GOT3 (cell line): Measurements from ENCODE around the gene THSD7A.

Source experiments
- DNase-seq: peaks from one replicate; lab custom pipeline; 2025; ENCODE audit warnings: mixed read lengths; lab: John Stamatoyannopoulos, UW

Gene THSD7A

GRCh38 chr7:11517853-11518252 is 314.1 kb downstream of the THSD7A start:
- DNase-seq: no peak

- DNase-seq: no peak
Observed at GRCh38 chr7:11516328-11516727, 315.7 kb downstream of the THSD7A start.

- no peak for DNase-seq
Observed at GRCh38 chr7:11513460-11513859, 318.5 kb downstream of the THSD7A start.

GRCh38 chr7:11507929-11508328 is 324.1 kb downstream of the THSD7A start:
- no peak for DNase-seq

GRCh38 chr7:11506417-11506816 is 325.6 kb downstream of the THSD7A start:
- DNase-seq: no peak

- DNase-seq: no peak
Observed at GRCh38 chr7:11505471-11505985, 326.5 kb downstream of the THSD7A start.

GRCh38 chr7:11492307-11492706 is 339.7 kb downstream of the THSD7A start:
- no peak for DNase-seq

GRCh38 chr7:11491811-11492210 is 340.2 kb downstream of the THSD7A start:
- DNase-seq: no peak

- no peak for DNase-seq
Observed at GRCh38 chr7:11489280-11489679, 342.7 kb downstream of the THSD7A start.

GRCh38 chr7:11486271-11486670 is 345.7 kb downstream of the THSD7A start:
- DNase-seq: no peak

GRCh38 chr7:11485636-11486035 is 346.4 kb downstream of the THSD7A start:
- DNase-seq: no peak

GRCh38 chr7:11480143-11480542 is 351.9 kb downstream of the THSD7A start:
- DNase-seq: no peak

GRCh38 chr7:11478882-11479281 is 353.1 kb downstream of the THSD7A start:
- DNase-seq: no peak

- DNase-seq: no peak
Observed at GRCh38 chr7:11478426-11478825, 353.6 kb downstream of the THSD7A start.

- DNase-seq: no peak
Observed at GRCh38 chr7:11474902-11475585, 357.0 kb downstream of the THSD7A start.

GRCh38 chr7:11473807-11474424 is 358.1 kb downstream of the THSD7A start:
- no peak for DNase-seq

GRCh38 chr7:11473220-11473619 is 358.8 kb downstream of the THSD7A start:
- DNase-seq: no peak

GRCh38 chr7:11472646-11473045 is 359.4 kb downstream of the THSD7A start:
- no peak for DNase-seq

GRCh38 chr7:11471255-11471654 is 360.7 kb downstream of the THSD7A start:
- no peak for DNase-seq

- DNase-seq: no peak
Observed at GRCh38 chr7:11469028-11469745, 362.8 kb downstream of the THSD7A start.

- DNase-seq: no peak
Observed at GRCh38 chr7:11466517-11467105, 365.4 kb downstream of the THSD7A start.

- DNase-seq: no peak
Observed at GRCh38 chr7:11464624-11465023, 367.4 kb downstream of the THSD7A start.

- no peak for DNase-seq
Observed at GRCh38 chr7:11461946-11462345, 370.1 kb downstream of the THSD7A start.
